DOHH2 (cell line): ENCODE data around the gene TAF3.

Experiments used
- H3F3A ChIP-seq: fragments of 200-600 bp; sonication (generic), shearing (Covaris generic); 2 replicates; pipeline ENCODE4 v1.6.0; 2016; ENCODE audit warnings: antibody characterized with exemption, mild to moderate bottlenecking; ENCODE audit not compliant: control insufficient read depth, insufficient read depth
- H3K27ac ChIP-seq: fragments of 200-600 bp; sonication (generic); 2 replicates; pipeline ENCODE4 v1.5.1; 2014; ENCODE audit warnings: low read depth, mild to moderate bottlenecking, low read length, moderate library complexity
- H3K27me3 ChIP-seq: fragments of 200-600 bp; sonication (generic); 2 replicates; pipeline ENCODE4 v1.6.1; 2014; ENCODE audit warnings: mild to moderate bottlenecking, low read length, mixed read lengths; ENCODE audit not compliant: control insufficient read depth
- H3K36me3 ChIP-seq: fragments of 200-600 bp; sonication (generic); 2 replicates; pipeline ENCODE4 v1.6.1; 2014; ENCODE audit warnings: mild to moderate bottlenecking, low read length, moderate library complexity, mixed read lengths; ENCODE audit not compliant: control insufficient read depth
- H3K4me1 ChIP-seq: fragments of 200-600 bp; sonication (generic); 2 replicates; pipeline ENCODE4 v1.6.1; 2014; ENCODE audit warnings: mild to moderate bottlenecking, low read length, mixed read lengths; ENCODE audit not compliant: control insufficient read depth
- H3K4me2 ChIP-seq: fragments of 200-600 bp; sonication (generic); 2 replicates; pipeline ENCODE4 v1.6.0; 2014; ENCODE audit warnings: mild to moderate bottlenecking, low read length, moderate library complexity
- H3K4me3 ChIP-seq: fragments of 200-600 bp; sonication (generic); 2 replicates; pipeline ENCODE4 v1.5.1; 2014; ENCODE audit warnings: mild to moderate bottlenecking, low read length, mixed read lengths
- H3K79me2 ChIP-seq: fragments of 200-600 bp; sonication (generic); 2 replicates; pipeline ENCODE4 v1.6.1; 2014; ENCODE audit warnings: mild to moderate bottlenecking, low read length, mixed read lengths; ENCODE audit not compliant: control insufficient read depth
- H3K9me2 ChIP-seq: fragments of 200-600 bp; sonication (generic); replicated peaks from 2 replicates; pipeline ENCODE4 v1.6.1; 2014; ENCODE audit warnings: mild to moderate bottlenecking, low read length, mixed read lengths; ENCODE audit not compliant: control insufficient read depth
- H3K9me3 ChIP-seq: fragments of 200-600 bp; sonication (generic); 2 replicates; pipeline ENCODE4 v1.6.1; 2014; ENCODE audit warnings: antibody characterized with exemption, low read length, mixed read lengths; ENCODE audit not compliant: control insufficient read depth, insufficient read depth
- H4K20me1 ChIP-seq: fragments of 200-600 bp; sonication (generic); 2 replicates; pipeline ENCODE4 v1.6.0; 2014; ENCODE audit warnings: low read depth, mild to moderate bottlenecking, antibody characterized with exemption, low read length, moderate library complexity; ENCODE audit not compliant: control insufficient read depth, insufficient read depth
- EZH2phosphoT487 ChIP-seq: fragments of 200-600 bp; sonication (generic); IDR thresholded peaks from 2 replicates; pipeline ENCODE4 v1.6.1; 2017; ENCODE audit warnings: borderline replicate concordance, mild to moderate bottlenecking, antibody characterized with exemption, low read length, moderate library complexity, mixed read lengths
- TF ChIP-seq, protein P1 (sequence below): fragments of 200-600 bp; sonication (generic); IDR thresholded peaks from one replicate; pipeline ENCODE4 v1.5.1; 2014; ENCODE audit warnings: antibody characterized with exemption, mild to moderate bottlenecking, low read depth, low read length; ENCODE audit not compliant: poor library complexity, severe bottlenecking

TAF3 gene

DNA sequence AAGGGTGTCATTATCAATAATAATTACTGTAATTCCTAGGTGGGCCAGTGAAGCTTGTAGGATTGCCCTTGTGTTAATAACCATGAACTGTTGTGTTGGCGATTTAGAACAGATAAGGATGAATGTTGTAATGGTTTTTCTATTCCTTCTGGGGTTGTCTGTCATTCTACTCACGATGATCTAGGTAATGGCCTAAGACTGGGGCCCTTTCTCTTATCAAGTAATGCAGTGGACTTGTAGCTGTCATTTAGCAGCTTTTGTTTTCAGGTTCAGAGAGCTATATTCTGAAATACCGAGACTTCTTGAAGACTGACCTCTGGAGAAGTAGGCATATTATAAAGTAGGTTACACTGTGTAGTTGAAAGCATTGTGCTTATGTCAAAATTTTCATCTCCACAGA is 110.2 kb downstream of the TAF3 start:
- H3K27me3 ChIP-seq: no peaks in the 10 kb centered on the region
- no peaks in the 10 kb centered on the region for H3K9me3 ChIP-seq
- no peak overlapping the region for H3K27ac ChIP-seq
- no peaks in the 10 kb centered on the region for H3K36me3 ChIP-seq
- no peak overlapping the region for H3K4me3 ChIP-seq
- H3K4me2 ChIP-seq: no peak overlapping the region
- 0 out of 2 replicates have a peak, but pooled peaks cover 6% of the 10 kb centered on the region for H4K20me1 ChIP-seq
- H3F3A ChIP-seq: no peaks in the 10 kb centered on the region
- no peaks in the 10 kb centered on the region for H3K4me1 ChIP-seq
- no peaks in the 10 kb centered on the region for H3K9me2 ChIP-seq
- TF ChIP-seq, protein P1, sequence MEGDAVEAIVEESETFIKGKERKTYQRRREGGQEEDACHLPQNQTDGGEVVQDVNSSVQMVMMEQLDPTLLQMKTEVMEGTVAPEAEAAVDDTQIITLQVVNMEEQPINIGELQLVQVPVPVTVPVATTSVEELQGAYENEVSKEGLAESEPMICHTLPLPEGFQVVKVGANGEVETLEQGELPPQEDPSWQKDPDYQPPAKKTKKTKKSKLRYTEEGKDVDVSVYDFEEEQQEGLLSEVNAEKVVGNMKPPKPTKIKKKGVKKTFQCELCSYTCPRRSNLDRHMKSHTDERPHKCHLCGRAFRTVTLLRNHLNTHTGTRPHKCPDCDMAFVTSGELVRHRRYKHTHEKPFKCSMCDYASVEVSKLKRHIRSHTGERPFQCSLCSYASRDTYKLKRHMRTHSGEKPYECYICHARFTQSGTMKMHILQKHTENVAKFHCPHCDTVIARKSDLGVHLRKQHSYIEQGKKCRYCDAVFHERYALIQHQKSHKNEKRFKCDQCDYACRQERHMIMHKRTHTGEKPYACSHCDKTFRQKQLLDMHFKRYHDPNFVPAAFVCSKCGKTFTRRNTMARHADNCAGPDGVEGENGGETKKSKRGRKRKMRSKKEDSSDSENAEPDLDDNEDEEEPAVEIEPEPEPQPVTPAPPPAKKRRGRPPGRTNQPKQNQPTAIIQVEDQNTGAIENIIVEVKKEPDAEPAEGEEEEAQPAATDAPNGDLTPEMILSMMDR: no peak
- no peak for TF ChIP-seq EZH2phosphoT487
- H3K79me2 ChIP-seq: peaks cover 7% of the 10 kb centered on the region; the same call in 1 of the 2 replicates

DNA sequence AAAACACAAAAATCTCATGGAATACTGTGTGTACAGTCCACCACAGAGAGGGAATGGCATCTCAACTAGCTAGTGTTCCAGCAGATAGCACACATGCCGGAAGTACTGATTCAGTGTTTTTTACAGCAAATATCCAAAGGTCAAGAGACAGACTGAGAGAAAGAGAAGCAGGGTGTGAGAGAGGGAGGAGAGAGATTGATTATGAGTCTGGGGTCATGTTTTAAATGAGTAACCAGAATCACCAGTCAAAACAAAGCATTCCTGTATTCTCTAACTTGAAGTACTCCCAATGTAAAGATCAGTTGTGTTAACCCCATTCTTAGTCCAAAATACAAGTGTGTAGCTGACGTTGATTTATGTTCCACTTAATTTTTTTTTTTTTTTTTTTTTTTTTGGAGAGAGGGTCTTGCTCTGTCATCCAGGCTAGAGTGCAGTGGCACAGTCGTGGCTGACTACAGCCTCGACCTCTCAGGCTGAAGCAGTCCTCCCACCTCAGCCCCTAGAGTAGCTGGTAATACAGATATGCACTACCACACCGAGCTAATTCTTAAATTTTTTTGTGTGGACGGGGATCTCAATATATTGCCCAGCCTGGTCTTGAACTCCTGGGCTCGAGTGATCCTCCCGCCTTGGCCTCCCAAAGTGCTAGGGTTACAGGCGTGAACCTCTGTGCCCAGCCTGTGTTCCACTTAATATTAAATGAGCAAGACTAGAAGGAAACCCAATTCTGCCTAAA is 114.2 kb downstream of the TAF3 start:
- H3K27me3 ChIP-seq: no peaks in the 10 kb centered on the region
- H3K4me3 ChIP-seq: no peak overlapping the region
- peaks cover 5% of the 10 kb centered on the region; the same call in 1 of the 2 replicates for H3K79me2 ChIP-seq
- H3K4me2 ChIP-seq: no peak overlapping the region
- 0 out of 2 replicates have a peak, but pooled peaks cover 9% of the 10 kb centered on the region for H4K20me1 ChIP-seq
- H3K9me3 ChIP-seq: no peaks in the 10 kb centered on the region
- H3K9me2 ChIP-seq: no peaks in the 10 kb centered on the region
- no peak overlapping the region for H3K27ac ChIP-seq
- no peaks in the 10 kb centered on the region for H3K36me3 ChIP-seq
- TF ChIP-seq EZH2phosphoT487: no peak
- TF ChIP-seq, protein P1: no peak
- H3F3A ChIP-seq: no peaks in the 10 kb centered on the region
- H3K4me1 ChIP-seq: no peaks in the 10 kb centered on the region

DNA sequence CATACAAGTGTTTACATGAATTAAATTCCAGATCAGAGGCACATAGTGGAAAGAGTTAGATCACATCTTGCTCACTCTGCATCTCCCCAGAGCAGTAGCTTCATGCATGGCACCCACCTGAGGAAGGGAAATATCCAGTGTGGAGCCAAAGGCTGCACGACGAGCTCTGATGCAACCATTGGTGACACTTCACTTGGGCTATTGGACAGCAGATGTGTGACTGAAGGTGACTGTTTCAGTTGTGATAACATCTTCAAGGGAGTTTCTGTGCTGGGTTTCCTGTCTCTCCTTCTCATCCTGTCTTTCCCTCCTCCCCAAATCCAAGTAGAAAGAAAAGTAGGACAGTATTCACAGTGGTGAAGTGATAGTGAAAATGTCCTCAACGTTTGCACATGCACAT is 115.0 kb downstream of the TAF3 start:
- Histone ChIP-seq H3K27ac (no peak overlapping the region), H3K9me3 (no peaks in the 10 kb centered on the region), H3K9me2 (no peaks in the 10 kb centered on the region), H3K4me3 (no peak overlapping the region), H3K79me2 (peaks cover under 1% of the 10 kb centered on the region; the same call in 1 of the 2 replicates), H3K27me3 (no peaks in the 10 kb centered on the region), H4K20me1 (0 out of 2 replicates have a peak, but pooled peaks cover 12% of the 10 kb centered on the region), H3K36me3 (no peaks in the 10 kb centered on the region), H3K4me1 (no peaks in the 10 kb centered on the region), H3F3A (no peaks in the 10 kb centered on the region), H3K4me2 (no peak overlapping the region)
- TF ChIP-seq EZH2phosphoT487: no peak
- TF ChIP-seq, protein P1: no peak
